Activated CD4-positive, alpha-beta memory T cell treated with anti-CD3 and anti-CD28 coated beads for 36 hours (primary cell): ENCODE results near the gene CXorf58. TPM values are rescaled to one million over a fixed set of nuclear protein-coding genes. Genes with fewer than 3 reads are reported as not detected.
"Not testable (repeated sequence)": the region's sequence is repeated elsewhere in the genome, so short reads cannot be mapped to it uniquely, and the experiment has no call there.

Experiments used
- CTCF ChIA-PET: fragments of 350-600 bp; sonication (Branson Sonifier 250); formaldehyde crosslinking; loops from one replicate; lab custom pipeline; 2021; ENCODE audit warnings: antibody characterized with exemption, inconsistent platforms; lab: Charles Lee
- POLR2A ChIA-PET: fragments of 350-600 bp; sonication (Branson Sonifier 250); formaldehyde crosslinking; loops from one replicate; lab custom pipeline; 2021; ENCODE audit warnings: antibody characterized with exemption; lab: Charles Lee
- DNase-seq: peaks from one replicate; pipeline ENCODE4 v3.0.0-alpha.2; 2020
- H3K27ac Mint-ChIP-seq: one replicate; pipeline ENCODE4 v1.8.0; 2021; ENCODE audit warnings: mixed read lengths
- H3K27me3 Mint-ChIP-seq: one replicate; pipeline ENCODE4 v1.8.0; 2021; ENCODE audit warnings: mixed read lengths
- H3K36me3 Mint-ChIP-seq: one replicate; pipeline ENCODE4 v1.8.0; 2021; ENCODE audit warnings: mixed read lengths
- H3K4me1 Mint-ChIP-seq: one replicate; pipeline ENCODE4 v1.8.0; 2021; ENCODE audit warnings: low read depth, mixed read lengths
- H3K4me3 Mint-ChIP-seq: one replicate; pipeline ENCODE4 v1.8.0; 2021; ENCODE audit warnings: mild to moderate bottlenecking, mixed read lengths
- H3K9me3 Mint-ChIP-seq: one replicate; pipeline ENCODE4 v1.8.0; 2021; ENCODE audit warnings: mixed read lengths
- intact Hi-C: fragments of 100-400 bp; cut with micrococcal nuclease; formaldehyde crosslinking; loops from one replicate; pipeline ENCODE4 v1.15.1; 2023
- total RNA-seq, 2 experiments: library from RNA; stranded (reverse); gene quantifications; one replicate each; pipeline ENCODE4 v1.2.3, GENCODE V29; 2021

CXorf58 gene
- total RNA-seq, 2 experiments from 2014 or later = 0.17 TPM; not detected in 1

DNA sequence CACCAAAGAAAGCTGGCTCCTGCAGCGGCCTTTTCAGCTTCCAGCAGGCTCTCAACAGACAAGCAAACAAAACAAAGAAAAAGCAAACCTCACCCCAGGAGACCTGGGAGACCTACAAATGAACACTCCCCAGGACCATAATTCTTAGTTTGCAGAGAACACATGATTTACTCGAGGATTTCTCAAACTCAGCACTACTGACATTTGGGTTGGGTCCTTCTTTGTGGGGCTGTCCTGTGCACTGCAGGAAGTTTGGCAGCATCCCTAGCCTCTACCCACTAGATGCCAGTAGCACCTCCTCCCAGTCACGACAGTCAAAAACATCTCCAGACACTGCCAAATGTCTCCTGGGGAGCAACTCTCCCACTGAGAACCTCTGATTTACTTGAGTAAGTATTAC is 22.0 kb upstream of the CXorf58 start:
- H3K36me3 Mint-ChIP-seq = peaks cover 2% of the 10 kb centered on the region
- H3K4me1 Mint-ChIP-seq = peaks cover 15% of the 10 kb centered on the region
- intact Hi-C loops = no loop called here
- no peak overlapping the region for H3K4me3 Mint-ChIP-seq
- no peak overlapping the region for H3K27ac Mint-ChIP-seq
- CTCF ChIA-PET = interaction anchor here (1.4 kb wide), 1 partner anchor 16 kb away, joined by 7 read pairs; no protein-coding TSS in a partner anchor
- no peaks in the 10 kb centered on the region for H3K9me3 Mint-ChIP-seq
- no peak for DNase-seq
- POLR2A ChIA-PET = no interaction called here
- H3K27me3 Mint-ChIP-seq = no peaks in the 10 kb centered on the region

DNA sequence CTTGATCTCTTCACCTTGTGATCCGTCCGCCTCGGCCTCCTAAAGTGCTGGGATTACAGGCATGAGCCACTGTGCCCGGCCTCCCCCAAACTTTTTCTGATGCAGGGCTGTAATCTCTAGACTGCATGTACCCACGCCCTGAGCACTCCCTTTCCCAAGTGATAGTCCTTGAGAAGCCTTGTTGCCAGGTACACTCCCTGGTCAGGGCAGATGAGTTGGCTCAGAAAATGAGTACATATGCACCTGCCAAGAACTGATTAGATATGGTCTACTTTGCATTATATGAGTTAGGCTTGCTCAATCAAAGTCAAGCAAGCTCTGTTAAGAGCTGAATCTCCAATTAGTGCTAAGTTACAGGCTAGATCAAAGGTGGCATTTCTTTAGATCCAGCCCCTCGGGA is 20.4 kb upstream of the CXorf58 start:
- no peak for DNase-seq
- ChIA-PET CTCF (interaction anchor here (1.4 kb wide), 1 partner anchor 14 kb away, joined by 6 read pairs; no protein-coding TSS in a partner anchor), POLR2A (no interaction called here)
- H3K36me3 Mint-ChIP-seq = peaks cover 2% of the 10 kb centered on the region
- H3K27me3 Mint-ChIP-seq = no peaks in the 10 kb centered on the region
- no peak overlapping the region for H3K27ac Mint-ChIP-seq
- intact Hi-C loops = no loop called here
- H3K4me3 Mint-ChIP-seq = no peak overlapping the region
- H3K9me3 Mint-ChIP-seq = no peaks in the 10 kb centered on the region
- H3K4me1 Mint-ChIP-seq = peaks cover 15% of the 10 kb centered on the region

DNA sequence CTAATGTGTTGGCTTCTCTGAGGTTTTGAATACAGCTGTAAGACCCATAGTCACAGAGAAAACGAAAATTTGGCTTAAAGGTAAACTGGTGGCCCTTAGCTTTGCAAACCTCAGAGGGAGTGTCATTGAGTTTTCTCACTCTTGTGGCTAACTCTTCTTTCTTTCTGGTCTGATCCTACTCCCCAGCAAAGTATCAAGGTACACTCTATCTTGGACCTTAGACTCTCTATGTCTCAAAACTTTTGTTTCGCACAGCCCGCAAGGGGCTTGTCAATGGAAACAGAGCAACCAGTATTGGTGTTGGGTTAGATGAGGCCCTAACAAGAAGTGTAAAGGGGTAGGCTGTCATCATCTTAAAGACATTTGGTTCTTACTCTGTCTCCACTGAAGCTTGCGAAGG is 19.9 kb upstream of the CXorf58 start:
- ChIA-PET CTCF (interaction anchor here (1.4 kb wide), 1 partner anchor 13 kb away, joined by 6 read pairs; no protein-coding TSS in a partner anchor), POLR2A (no interaction called here)
- Mint-ChIP-seq H3K27ac (no peak overlapping the region), H3K9me3 (no peaks in the 10 kb centered on the region), H3K4me3 (no peak overlapping the region), H3K36me3 (peaks cover 2% of the 10 kb centered on the region), H3K4me1 (peaks cover 15% of the 10 kb centered on the region), H3K27me3 (no peaks in the 10 kb centered on the region)
- intact Hi-C loops = no loop called here
- no peak for DNase-seq

DNA sequence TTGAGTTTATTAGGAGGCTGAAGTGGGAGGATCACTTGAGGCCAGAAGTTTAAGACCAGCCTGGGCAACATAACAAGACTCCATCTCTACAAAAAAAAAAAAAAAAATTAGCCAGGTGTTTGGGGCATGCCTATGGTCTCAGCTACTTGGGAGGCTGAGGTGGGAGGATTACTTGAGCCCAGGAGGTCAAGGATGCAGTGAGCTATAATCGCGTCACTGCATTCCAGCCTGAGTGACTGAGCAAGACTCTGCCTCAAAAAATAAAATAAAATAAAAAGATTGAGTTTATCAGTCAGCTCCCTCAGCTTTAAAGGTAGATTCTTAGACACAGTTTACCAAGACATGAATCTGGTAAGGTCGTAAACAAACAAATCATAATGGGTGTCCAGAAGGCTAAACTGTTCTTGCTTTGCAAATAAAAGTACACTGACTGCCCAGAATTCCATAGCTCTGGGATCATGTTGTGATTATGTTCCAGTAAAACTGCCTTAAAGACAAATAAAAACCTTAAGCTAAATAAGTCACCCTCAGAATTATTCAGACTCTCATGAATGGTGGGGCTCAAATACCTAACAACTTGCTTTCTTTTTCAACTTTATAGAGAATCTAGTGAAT is 18.8 kb upstream of the CXorf58 start:
- DNase-seq = no peak
- intact Hi-C loops = no loop called here
- Mint-ChIP-seq H3K4me1 (peaks cover 7% of the 10 kb centered on the region), H3K27ac (no peak overlapping the region), H3K4me3 (no peak overlapping the region), H3K9me3 (no peaks in the 10 kb centered on the region), H3K36me3 (peaks cover 2% of the 10 kb centered on the region), H3K27me3 (no peaks in the 10 kb centered on the region)
- ChIA-PET CTCF (interaction anchor here (0.6 kb wide), 1 partner anchor 11 kb away, joined by 3 read pairs; no protein-coding TSS in a partner anchor), POLR2A (interaction anchor here (0.5 to 1.0 kb wide), 2 partner anchors 105 to 125 kb away, joined by 3 to 4 read pairs; partner anchors contain the start of gene SAT1)

DNA sequence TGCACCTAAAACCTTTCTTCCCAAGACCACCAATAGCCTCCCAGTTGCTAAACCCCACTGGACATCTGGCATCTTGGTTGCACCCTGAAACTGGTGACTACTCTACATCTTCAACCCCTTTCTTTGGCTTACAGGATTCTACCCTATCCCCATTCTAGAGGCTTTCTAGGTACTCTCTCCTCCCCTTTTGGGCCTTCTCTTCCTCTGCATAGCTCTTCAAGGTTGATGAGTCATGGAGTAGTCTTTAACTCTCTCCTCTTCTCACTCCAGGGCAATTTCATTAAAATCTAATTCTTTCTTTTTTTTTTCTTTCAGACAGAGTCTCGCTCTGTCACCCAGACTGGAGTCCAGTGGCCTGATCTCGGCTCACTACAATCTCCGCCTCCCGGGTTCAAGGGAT is 16.9 kb upstream of the CXorf58 start:
- H3K27me3 Mint-ChIP-seq = no peaks in the 10 kb centered on the region
- H3K9me3 Mint-ChIP-seq = no peaks in the 10 kb centered on the region
- ChIA-PET POLR2A (no interaction called here), CTCF (interaction anchor here (1.4 kb wide), 1 partner anchor 11 kb away, joined by 7 read pairs; no protein-coding TSS in a partner anchor)
- no peaks in the 10 kb centered on the region for H3K4me1 Mint-ChIP-seq
- intact Hi-C loops = no loop called here
- no peak for DNase-seq
- no peaks in the 10 kb centered on the region for H3K36me3 Mint-ChIP-seq
- H3K27ac Mint-ChIP-seq = no peak overlapping the region
- H3K4me3 Mint-ChIP-seq = no peak overlapping the region

DNA sequence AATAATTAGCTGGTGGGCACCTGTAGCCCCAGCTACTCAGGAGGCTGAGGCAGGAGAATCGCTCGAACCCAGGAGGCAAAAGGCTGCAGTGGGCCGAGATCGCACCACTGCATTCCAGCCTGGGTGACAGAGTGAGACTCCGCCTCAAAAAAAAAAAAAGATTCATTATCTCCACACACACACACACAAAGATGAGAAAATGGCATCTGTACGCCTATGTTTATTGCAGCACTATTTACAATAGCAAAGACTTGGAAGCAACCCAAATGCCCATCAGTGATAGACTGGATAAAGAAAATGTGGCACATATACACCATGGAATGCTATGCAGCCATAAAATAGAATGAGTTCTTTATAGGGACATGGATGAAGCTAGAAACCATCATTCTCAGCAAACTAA is 12.8 kb upstream of the CXorf58 start:
- DNase-seq, H3K4me1 Mint-ChIP-seq, H3K4me3 Mint-ChIP-seq, H3K36me3 Mint-ChIP-seq, H3K27me3 Mint-ChIP-seq, CTCF ChIA-PET, H3K9me3 Mint-ChIP-seq, H3K27ac Mint-ChIP-seq, intact Hi-C loops, POLR2A ChIA-PET: not testable (repeated sequence)

DNA sequence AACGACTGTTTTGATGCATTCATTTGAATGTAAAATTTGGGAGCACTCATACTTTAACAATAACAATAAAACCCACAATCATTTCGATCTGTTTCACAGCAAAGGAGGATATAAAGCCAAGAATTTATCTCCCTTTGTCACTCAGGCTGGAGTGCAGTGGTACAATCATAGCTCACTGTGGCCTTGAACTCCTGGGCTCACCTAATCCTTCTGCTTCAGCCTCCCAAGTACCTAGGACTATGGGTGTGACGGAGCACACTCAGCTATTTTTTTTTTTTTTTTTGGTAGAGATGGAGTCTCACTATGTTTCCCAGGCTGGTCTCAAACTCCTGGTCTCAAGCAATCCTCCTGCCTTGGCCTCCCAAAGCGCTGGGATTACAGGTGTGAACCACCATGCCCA is 11.3 kb upstream of the CXorf58 start:
- DNase-seq, H3K36me3 Mint-ChIP-seq, H3K27ac Mint-ChIP-seq, POLR2A ChIA-PET, intact Hi-C loops, H3K9me3 Mint-ChIP-seq, CTCF ChIA-PET, H3K27me3 Mint-ChIP-seq, H3K4me1 Mint-ChIP-seq, H3K4me3 Mint-ChIP-seq: not testable (repeated sequence)

DNA sequence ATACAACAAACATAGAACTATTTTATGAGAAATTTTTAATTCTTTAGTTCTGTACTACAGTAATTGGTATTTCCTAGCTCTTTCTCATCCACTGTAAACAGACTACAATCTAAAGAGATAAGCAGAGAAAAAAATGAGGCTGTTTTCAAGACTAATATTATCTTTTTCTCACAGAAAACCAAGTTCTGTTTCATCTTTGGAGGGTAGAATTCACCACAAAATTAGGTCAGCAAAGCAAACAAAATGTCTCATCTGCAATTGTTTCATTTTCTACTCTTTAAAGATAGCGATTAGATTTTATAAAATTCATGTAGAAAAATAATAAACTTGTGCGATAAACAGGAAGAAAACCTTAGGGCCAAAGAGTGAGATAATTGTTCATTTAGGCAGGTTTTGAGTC is 10.8 kb upstream of the CXorf58 start:
- ChIA-PET POLR2A (no interaction called here), CTCF (no interaction called here)
- Mint-ChIP-seq H3K36me3 (peaks cover 1% of the 10 kb centered on the region), H3K4me1 (peaks cover 3% of the 10 kb centered on the region), H3K4me3 (no peak overlapping the region), H3K9me3 (no peaks in the 10 kb centered on the region), H3K27ac (no peak overlapping the region), H3K27me3 (no peaks in the 10 kb centered on the region)
- no peak for DNase-seq
- intact Hi-C loops = no loop called here

DNA sequence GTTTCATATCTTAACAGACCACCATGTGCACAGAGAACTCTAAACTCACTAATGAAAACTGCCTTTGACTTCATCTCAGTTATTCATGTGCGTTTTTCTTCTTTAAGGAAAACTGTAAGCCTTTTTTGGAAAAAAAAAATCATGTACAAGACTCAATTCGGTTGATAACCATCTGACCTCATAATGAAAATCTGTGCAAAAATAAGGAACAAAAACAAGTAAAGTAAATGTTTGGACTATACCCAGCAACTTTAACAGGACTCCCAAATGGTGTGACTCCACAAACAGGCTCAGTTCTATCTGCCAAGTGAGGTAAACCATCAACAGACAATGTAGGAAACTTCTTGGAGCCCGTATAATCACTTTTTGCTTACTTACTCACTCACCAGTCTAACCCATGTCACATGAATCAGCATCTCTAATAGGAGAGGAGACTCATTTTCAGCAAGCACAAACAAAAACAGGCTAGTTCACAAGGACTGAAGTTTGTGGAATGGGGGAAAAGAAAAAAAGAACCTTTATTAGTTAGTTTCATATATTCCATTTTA is 9.3 kb upstream of the CXorf58 start:
- no peak for DNase-seq
- Mint-ChIP-seq H3K27ac (no peak overlapping the region), H3K4me3 (no peak overlapping the region), H3K27me3 (no peaks in the 10 kb centered on the region), H3K36me3 (peaks cover 1% of the 10 kb centered on the region), H3K9me3 (no peaks in the 10 kb centered on the region), H3K4me1 (peaks cover 3% of the 10 kb centered on the region)
- CTCF ChIA-PET = no interaction called here
- POLR2A ChIA-PET = interaction anchor here (0.6 kb wide), 1 partner anchor 147 kb away, joined by 5 read pairs; no protein-coding TSS in a partner anchor
- intact Hi-C loops = no loop called here

DNA sequence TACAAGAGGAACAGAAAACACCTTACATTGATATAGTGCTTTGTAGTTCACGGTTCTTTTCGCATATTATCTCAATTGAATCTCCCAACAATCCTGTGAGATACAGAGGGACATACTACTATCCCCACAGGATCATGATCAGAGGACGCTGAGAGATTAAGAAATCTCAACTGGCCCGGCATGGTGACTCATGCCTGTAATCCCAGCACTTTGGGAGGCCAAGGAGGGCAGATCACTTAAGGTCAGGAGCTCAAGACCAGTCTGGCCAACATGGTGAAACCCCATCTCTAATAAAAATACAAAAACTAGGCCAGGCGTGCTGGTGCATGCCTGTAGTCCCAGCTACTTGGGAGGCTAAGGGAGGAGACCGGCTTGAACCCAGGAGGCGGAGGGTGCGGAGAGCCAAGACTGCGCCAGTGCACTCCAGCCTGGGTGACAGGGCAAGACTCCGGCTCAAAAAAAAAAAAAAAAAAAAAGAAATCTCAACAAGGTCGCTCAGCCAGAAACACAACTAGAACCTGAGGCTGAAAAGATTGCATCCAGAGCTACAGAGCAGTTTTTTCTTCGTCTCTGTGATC is 7.5 kb upstream of the CXorf58 start:
- CTCF ChIA-PET = interaction anchor here (1.5 to 4.3 kb wide), 7 partner anchors 12 to 206 kb away, joined by 4 to 100 read pairs (median 16); partner anchors contain the start of genes EIF2S3 and SAT1
- Mint-ChIP-seq H3K27me3 (no peaks in the 10 kb centered on the region), H3K4me1 (peaks cover 7% of the 10 kb centered on the region), H3K36me3 (peaks cover 1% of the 10 kb centered on the region), H3K27ac (no peak overlapping the region), H3K4me3 (no peak overlapping the region), H3K9me3 (no peaks in the 10 kb centered on the region)
- intact Hi-C loops = no loop called here
- DNase-seq = no peak
- POLR2A ChIA-PET = interaction anchor here (1.8 kb wide), 1 partner anchor 157 kb away, joined by 5 read pairs; the partner anchor contains the start of gene ACOT9

DNA sequence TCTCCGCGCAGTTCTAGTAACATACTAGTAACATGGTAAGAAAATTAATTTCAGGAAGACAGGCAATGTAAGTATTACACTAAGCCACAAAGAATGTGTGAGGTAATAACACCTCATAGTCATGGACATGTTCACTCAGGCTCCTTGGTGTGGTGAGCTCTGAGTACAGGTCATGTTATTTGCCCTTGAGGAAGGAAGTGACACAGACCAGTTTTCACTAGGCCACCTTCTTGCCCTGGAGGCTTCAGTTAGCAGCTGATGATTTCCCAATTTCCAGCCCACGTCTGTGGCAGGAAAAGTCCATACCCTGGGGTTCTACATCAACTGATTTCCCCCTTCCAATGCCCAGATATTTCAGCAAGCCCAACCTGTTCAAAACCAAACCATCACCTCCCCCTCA is 6.7 kb upstream of the CXorf58 start:
- peaks cover 1% of the 10 kb centered on the region for H3K36me3 Mint-ChIP-seq
- H3K9me3 Mint-ChIP-seq = no peaks in the 10 kb centered on the region
- no peak overlapping the region for H3K4me3 Mint-ChIP-seq
- no peak overlapping the region for H3K27ac Mint-ChIP-seq
- H3K27me3 Mint-ChIP-seq = no peaks in the 10 kb centered on the region
- peak; percentile 19 for DNase-seq
- ChIA-PET CTCF (interaction anchor here (0.7 to 4.3 kb wide), 20 partner anchors 13 to 292 kb away, joined by 3 to 100 read pairs (median 8); partner anchors contain the start of genes EIF2S3 and SAT1), POLR2A (interaction anchor here (1.8 kb wide), 2 partner anchors 118 to 158 kb away, joined by 5 to 8 read pairs; partner anchors contain the start of genes ACOT9 and SAT1)
- H3K4me1 Mint-ChIP-seq = peaks cover 9% of the 10 kb centered on the region
- intact Hi-C loops = no loop called here

DNA sequence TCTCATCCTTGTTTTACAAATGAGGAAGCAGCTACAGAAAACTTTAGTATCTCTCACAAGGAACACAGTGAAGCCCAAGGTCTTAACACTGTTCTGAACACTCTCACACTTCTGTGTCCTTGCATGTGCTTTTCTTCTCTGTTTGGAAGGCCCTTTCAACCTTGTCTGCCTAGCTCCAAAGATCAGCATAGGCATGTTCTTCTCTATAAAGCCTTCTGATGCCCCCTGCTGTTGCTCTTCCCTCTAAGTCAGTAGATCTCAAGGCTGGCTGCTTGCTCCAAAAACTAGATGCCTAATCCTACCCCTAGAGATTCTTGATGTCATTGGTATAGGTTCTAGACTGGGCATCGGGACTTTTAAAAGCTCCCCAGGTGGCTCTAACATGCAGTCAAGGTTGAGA is 6.0 kb upstream of the CXorf58 start:
- ChIA-PET POLR2A (interaction anchor here (1.8 kb wide), 2 partner anchors 118 to 159 kb away, joined by 5 to 8 read pairs; partner anchors contain the start of genes ACOT9 and SAT1), CTCF (interaction anchor here (0.6 to 4.3 kb wide), 39 partner anchors 11 to 291 kb away, joined by 3 to 100 read pairs (median 5); partner anchors contain the start of genes ACOT9, EIF2S3, PRDX4 and SAT1)
- Mint-ChIP-seq H3K27me3 (no peaks in the 10 kb centered on the region), H3K4me1 (peaks cover 15% of the 10 kb centered on the region), H3K27ac (no peak overlapping the region), H3K9me3 (no peaks in the 10 kb centered on the region), H3K4me3 (no peak overlapping the region), H3K36me3 (peaks cover 1% of the 10 kb centered on the region)
- DNase-seq = peak; percentile 46
- intact Hi-C loops = loop anchor here (1.0 to 2.0 kb wide), 5 partner anchors 119 to 239 kb away; partner anchors contain the start of gene SAT1
